ENCODE data around the gene GALNT17.
"Not testable (repeated sequence)": the region's sequence is repeated elsewhere in the genome, so short reads cannot be mapped to it uniquely, and the experiment has no call there.

Gene GALNT17

GRCh38 chr7:71635849-71636248 is 503.9 kb downstream of the GALNT17 start:
- not testable (repeated sequence) for DNase-seq (ENCODE audit: low spot score)

GRCh38 chr7:71636329-71636728 is 504.4 kb downstream of the GALNT17 start:
- DNase-seq (ENCODE audit: low spot score): no peak

GRCh38 chr7:71637578-71637977 is 505.6 kb downstream of the GALNT17 start:
- DNase-seq (ENCODE audit: low spot score): no peak

- no peak for DNase-seq (ENCODE audit: low spot score)
Observed at GRCh38 chr7:71638108-71638507, 506.2 kb downstream of the GALNT17 start.

- DNase-seq (ENCODE audit: low spot score): no peak
Observed at GRCh38 chr7:71639382-71640085, 507.6 kb downstream of the GALNT17 start.

GRCh38 chr7:71643031-71643430 is 511.1 kb downstream of the GALNT17 start:
- DNase-seq (ENCODE audit: low spot score): not testable (repeated sequence)

- no peak for DNase-seq (ENCODE audit: low spot score)
Observed at GRCh38 chr7:71645836-71646235, 513.9 kb downstream of the GALNT17 start.

GRCh38 chr7:71649812-71650211 is 517.9 kb downstream of the GALNT17 start:
- no peak for DNase-seq (ENCODE audit: low spot score)

- no peak for DNase-seq (ENCODE audit: low spot score)
Observed at GRCh38 chr7:71650653-71651337, 518.9 kb downstream of the GALNT17 start.

GRCh38 chr7:71652510-71652909 is 520.6 kb downstream of the GALNT17 start:
- DNase-seq (ENCODE audit: low spot score): no peak

GRCh38 chr7:71657386-71657785 is 525.4 kb downstream of the GALNT17 start:
- no peak for DNase-seq (ENCODE audit: low spot score)

GRCh38 chr7:71659622-71660021 is 527.7 kb downstream of the GALNT17 start:
- DNase-seq (ENCODE audit: low spot score): no peak

- no peak for DNase-seq (ENCODE audit: low spot score)
Observed at GRCh38 chr7:71661671-71662224, 529.8 kb downstream of the GALNT17 start.

GRCh38 chr7:71665716-71666115 is 533.8 kb downstream of the GALNT17 start:
- DNase-seq (ENCODE audit: low spot score): no peak

GRCh38 chr7:71668572-71668971 is 536.6 kb downstream of the GALNT17 start:
- no peak for DNase-seq (ENCODE audit: low spot score)

GRCh38 chr7:71679480-71679879 is 547.5 kb downstream of the GALNT17 start:
- no peak for DNase-seq (ENCODE audit: low spot score)

- no peak for DNase-seq (ENCODE audit: low spot score)
Observed at GRCh38 chr7:71682181-71682580, 550.2 kb downstream of the GALNT17 start.

GRCh38 chr7:71682841-71683781 is 551.2 kb downstream of the GALNT17 start:
- DNase-seq (ENCODE audit: low spot score): no peak

- DNase-seq (ENCODE audit: low spot score): no peak
Observed at GRCh38 chr7:71687286-71687685, 555.3 kb downstream of the GALNT17 start.

GRCh38 chr7:71687831-71688599 is 556.1 kb downstream of the GALNT17 start:
- DNase-seq (ENCODE audit: low spot score): no peak

- DNase-seq (ENCODE audit: low spot score): no peak
Observed at GRCh38 chr7:71691538-71691937, 559.6 kb downstream of the GALNT17 start.
